KG1 (cell line): ENCODE data around the gene METTL27.
"Not testable (repeated sequence)": the region's sequence is repeated elsewhere in the genome, so short reads cannot be mapped to it uniquely, and the experiment has no call there.

ENCODE experiments used
- DNase-seq: peaks from one replicate; lab custom pipeline; 2025; lab: John Stamatoyannopoulos, UW

METTL27 gene

GRCh38 chr7:73838642-73839041, 3.7 kb downstream of the METTL27 start:
- DNase-seq = no peak

GRCh38 chr7:73837167-73837566, 5.1 kb downstream of the METTL27 start:
- not testable (repeated sequence) for DNase-seq

GRCh38 chr7:73834626-73835191, 7.6 kb downstream of the METTL27 start:
- no peak for DNase-seq

GRCh38 chr7:73833251-73833919, 8.9 kb downstream of the METTL27 start:
- no peak for DNase-seq

- DNase-seq = no peak
Measured at GRCh38 chr7:73832806-73833205, 9.5 kb downstream of the METTL27 start.

GRCh38 chr7:73831834-73832651, 10.3 kb downstream of the METTL27 start:
- DNase-seq = no peak

- DNase-seq = no peak
Measured at GRCh38 chr7:73831584-73831833, 10.8 kb downstream of the METTL27 start.

- no peak for DNase-seq
Measured at GRCh38 chr7:73830681-73831583, 11.4 kb downstream of the METTL27 start, which contains the start of gene CLDN4. Gene CLDN4 (plus strand): TSS chr7:73830996. CDS start chr7:73831202, 206 bp downstream.

- no peak for DNase-seq
Measured at GRCh38 chr7:73829921-73830680, 12.2 kb downstream of the METTL27 start.

GRCh38 chr7:73829505-73829904, 12.8 kb downstream of the METTL27 start:
- no peak for DNase-seq

GRCh38 chr7:73828972-73829371, 13.3 kb downstream of the METTL27 start:
- no peak for DNase-seq

- no peak for DNase-seq
Measured at GRCh38 chr7:73828107-73828803, 14.1 kb downstream of the METTL27 start.

GRCh38 chr7:73827567-73828106, 14.7 kb downstream of the METTL27 start:
- DNase-seq = no peak

- DNase-seq = no peak
Measured at GRCh38 chr7:73824986-73825385, 17.3 kb downstream of the METTL27 start.

- no peak for DNase-seq
Measured at GRCh38 chr7:73823873-73824592, 18.3 kb downstream of the METTL27 start.

GRCh38 chr7:73823257-73823656, 19.1 kb downstream of the METTL27 start:
- no peak for DNase-seq

GRCh38 chr7:73822319-73823173, 19.8 kb downstream of the METTL27 start:
- DNase-seq = no peak

GRCh38 chr7:73821597-73822285, 20.6 kb downstream of the METTL27 start:
- not testable (repeated sequence) for DNase-seq
